ENCODE data around the gene TRPV4.

Gene TRPV4

DNA sequence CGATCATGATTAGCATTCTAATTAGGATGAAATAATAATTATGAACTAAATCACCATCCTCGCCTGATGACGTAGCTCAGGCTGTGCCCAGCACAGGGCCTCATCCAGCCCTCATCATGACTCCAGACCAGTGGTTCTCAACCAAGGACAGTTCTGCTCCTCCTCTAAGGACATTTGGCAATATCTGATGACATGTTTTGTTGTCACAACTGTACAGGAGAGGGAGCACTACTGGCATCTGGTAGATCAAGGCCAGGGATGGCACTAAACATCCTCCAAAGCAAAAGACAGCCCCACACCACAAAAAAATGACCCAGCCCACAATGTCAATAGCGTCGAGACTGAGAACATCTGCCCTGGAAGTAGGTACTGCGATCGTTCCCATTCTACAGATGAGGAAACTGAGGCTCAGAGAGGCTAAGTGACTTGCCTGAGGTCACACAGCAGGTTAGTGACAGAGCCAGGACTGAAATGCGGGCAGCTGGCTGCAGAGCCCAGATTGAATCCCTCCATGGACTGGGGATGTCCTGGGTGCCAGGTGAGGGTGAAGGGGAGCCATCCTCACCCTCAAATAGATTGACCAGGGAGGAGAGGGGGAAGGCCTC is 15.5 kb downstream of the TRPV4 start:
- Histone ChIP-seq H3K79me2 (ENCODE audit: control insufficient read depth, insufficient read depth, low read length, unreplicated experiment) (no peaks in the 10 kb centered on the region), H3K4me1 (ENCODE audit: control insufficient read depth, insufficient read depth, low read length, unreplicated experiment) (no peaks in the 10 kb centered on the region), H2AFZ (ENCODE audit: low read length, unreplicated experiment) (no peak overlapping the region), H3K4me3 (ENCODE audit: low read depth, low read length) (no peak overlapping the region), H3K27ac (ENCODE audit: low read depth, low read length) (no peak overlapping the region), H3K36me3 (ENCODE audit: insufficient read depth, low read length) (no peaks in the 10 kb centered on the region), H3K27me3 (ENCODE audit: insufficient read depth, low read length) (no peaks in the 10 kb centered on the region)

DNA sequence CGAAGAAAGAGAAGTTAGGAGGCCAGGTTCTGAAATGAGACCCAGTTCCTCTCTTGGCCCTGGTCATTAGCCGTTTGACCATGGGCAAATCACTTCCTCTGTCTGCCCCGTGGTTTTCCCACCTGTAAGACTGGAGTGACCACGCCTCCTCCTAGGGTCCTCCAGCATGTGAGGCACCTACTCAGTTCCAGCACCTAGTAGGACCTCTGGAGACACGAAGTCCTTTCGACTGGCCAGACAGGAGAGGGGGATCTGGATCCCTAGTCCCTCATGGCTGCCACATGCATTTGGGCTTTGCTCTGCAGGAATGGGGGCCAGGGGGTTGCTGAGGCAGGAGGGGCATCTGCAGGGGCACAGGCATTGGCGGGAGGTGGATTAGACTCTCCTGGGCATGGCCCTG is 16.3 kb downstream of the TRPV4 start:
- no peaks in the 10 kb centered on the region for H3K79me2 ChIP-seq (ENCODE audit: control insufficient read depth, insufficient read depth, low read length, unreplicated experiment)
- H3K36me3 ChIP-seq (ENCODE audit: insufficient read depth, low read length), result no peaks in the 10 kb centered on the region
- no peak overlapping the region for H3K4me3 ChIP-seq (ENCODE audit: low read depth, low read length)
- no peak overlapping the region for H2AFZ ChIP-seq (ENCODE audit: low read length, unreplicated experiment)
- no peak overlapping the region for H3K27ac ChIP-seq (ENCODE audit: low read depth, low read length)
- H3K27me3 ChIP-seq (ENCODE audit: insufficient read depth, low read length), result no peaks in the 10 kb centered on the region
- no peaks in the 10 kb centered on the region for H3K4me1 ChIP-seq (ENCODE audit: control insufficient read depth, insufficient read depth, low read length, unreplicated experiment)

DNA sequence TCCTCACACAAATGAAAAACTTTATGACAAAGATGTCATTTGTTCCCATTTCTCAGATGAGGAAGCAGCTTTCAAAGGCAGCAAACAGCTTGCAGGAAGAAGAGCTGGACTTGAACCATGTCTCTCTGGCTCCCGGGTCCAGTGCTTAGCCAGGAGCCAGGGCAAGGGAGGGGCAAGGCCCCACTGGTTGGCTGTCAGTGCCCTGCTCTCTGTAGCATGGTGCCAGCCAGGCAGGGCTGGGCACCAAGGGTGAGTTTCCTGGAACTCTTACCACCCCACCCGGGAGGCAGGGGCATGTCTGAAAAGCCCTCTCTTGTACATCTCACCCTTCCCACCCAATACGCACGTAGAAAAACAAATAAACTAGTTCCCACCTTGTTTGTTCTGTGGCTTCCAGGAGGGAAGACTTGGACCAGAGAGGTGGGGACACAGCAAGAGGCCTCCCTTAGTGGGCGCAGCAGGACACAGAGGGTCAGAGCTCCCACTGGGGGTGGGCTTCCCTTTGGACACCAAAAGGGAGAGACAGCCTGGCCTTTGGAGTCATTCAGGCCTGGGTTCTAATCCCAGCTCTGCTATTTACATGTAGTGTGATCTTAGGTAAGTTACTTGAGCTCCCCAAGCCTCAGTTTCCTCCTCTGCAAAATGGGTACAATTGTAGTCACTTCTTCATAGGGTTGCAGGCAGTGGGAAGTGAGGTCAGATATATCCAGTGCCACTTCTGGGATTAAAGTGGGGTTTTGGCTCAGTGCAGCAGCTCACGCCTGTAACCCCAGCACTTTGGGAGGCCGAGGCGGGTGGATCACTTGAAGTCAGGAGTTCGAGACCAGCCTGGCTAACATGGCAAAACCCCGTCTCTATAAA is 17.2 kb downstream of the TRPV4 start:
- Histone ChIP-seq H3K4me1 (ENCODE audit: control insufficient read depth, insufficient read depth, low read length, unreplicated experiment) (no peaks in the 10 kb centered on the region), H3K4me3 (ENCODE audit: low read depth, low read length) (no peak overlapping the region), H2AFZ (ENCODE audit: low read length, unreplicated experiment) (no peak overlapping the region), H3K27ac (ENCODE audit: low read depth, low read length) (no peak overlapping the region), H3K36me3 (ENCODE audit: insufficient read depth, low read length) (no peaks in the 10 kb centered on the region), H3K27me3 (ENCODE audit: insufficient read depth, low read length) (no peaks in the 10 kb centered on the region), H3K79me2 (ENCODE audit: control insufficient read depth, insufficient read depth, low read length, unreplicated experiment) (no peaks in the 10 kb centered on the region)

DNA sequence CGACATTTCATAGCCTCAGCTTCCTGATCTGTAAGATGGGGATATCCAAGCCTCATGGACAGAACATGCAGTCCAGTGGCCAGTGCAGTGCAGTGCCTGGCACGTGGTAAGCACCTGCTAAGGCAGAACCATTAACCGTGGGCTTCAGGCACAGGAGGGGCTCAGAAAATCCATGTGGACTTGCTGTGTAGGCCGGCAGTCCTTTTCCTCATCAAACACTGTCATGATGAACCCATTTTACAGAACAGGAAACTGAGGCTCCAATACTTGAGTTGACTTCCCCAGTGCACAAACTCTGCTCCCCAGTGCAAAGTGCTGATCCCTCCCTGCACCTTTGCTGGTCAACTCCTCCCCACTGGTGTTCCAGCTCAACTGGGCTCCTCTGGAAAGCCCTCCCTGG is 18.0 kb downstream of the TRPV4 start:
- Histone ChIP-seq H3K79me2 (ENCODE audit: control insufficient read depth, insufficient read depth, low read length, unreplicated experiment) (no peaks in the 10 kb centered on the region), H3K27ac (ENCODE audit: low read depth, low read length) (no peak overlapping the region), H3K36me3 (ENCODE audit: insufficient read depth, low read length) (no peaks in the 10 kb centered on the region), H2AFZ (ENCODE audit: low read length, unreplicated experiment) (no peak overlapping the region), H3K4me1 (ENCODE audit: control insufficient read depth, insufficient read depth, low read length, unreplicated experiment) (no peaks in the 10 kb centered on the region), H3K27me3 (ENCODE audit: insufficient read depth, low read length) (no peaks in the 10 kb centered on the region), H3K4me3 (ENCODE audit: low read depth, low read length) (no peak overlapping the region)

DNA sequence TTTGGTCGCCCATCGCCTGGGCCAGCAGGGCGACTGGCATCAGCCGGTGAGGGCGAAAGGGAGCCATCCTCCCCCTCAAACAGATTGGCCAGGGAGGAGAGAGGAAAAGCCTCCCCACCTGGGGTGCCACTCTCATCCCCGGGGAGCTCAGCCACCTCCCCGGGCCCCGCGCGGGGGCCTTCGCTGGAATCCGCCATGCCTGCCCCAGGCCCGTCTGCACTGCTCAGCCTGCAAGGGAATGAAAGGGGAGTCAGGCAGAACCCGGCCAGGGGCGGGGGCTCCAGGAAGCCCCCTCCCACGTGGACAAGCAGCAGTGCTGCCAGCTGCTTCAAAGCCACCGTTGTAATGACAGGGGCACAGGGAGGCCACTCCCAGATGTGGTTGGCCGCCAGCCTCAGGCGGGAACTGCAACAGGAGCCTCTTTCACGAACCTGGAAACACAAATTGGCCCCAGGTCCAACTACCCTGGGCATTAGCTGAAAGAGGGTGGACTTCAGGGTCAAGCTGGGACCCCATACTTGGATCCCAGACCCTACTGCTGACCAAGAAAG is 18.5 kb downstream of the TRPV4 start:
- Histone ChIP-seq H3K36me3 (ENCODE audit: insufficient read depth, low read length) (no peaks in the 10 kb centered on the region), H3K27ac (ENCODE audit: low read depth, low read length) (no peak overlapping the region), H3K4me1 (ENCODE audit: control insufficient read depth, insufficient read depth, low read length, unreplicated experiment) (no peaks in the 10 kb centered on the region), H3K27me3 (ENCODE audit: insufficient read depth, low read length) (no peaks in the 10 kb centered on the region), H3K79me2 (ENCODE audit: control insufficient read depth, insufficient read depth, low read length, unreplicated experiment) (no peaks in the 10 kb centered on the region), H3K4me3 (ENCODE audit: low read depth, low read length) (no peak overlapping the region), H2AFZ (ENCODE audit: low read length, unreplicated experiment) (no peak overlapping the region)

DNA sequence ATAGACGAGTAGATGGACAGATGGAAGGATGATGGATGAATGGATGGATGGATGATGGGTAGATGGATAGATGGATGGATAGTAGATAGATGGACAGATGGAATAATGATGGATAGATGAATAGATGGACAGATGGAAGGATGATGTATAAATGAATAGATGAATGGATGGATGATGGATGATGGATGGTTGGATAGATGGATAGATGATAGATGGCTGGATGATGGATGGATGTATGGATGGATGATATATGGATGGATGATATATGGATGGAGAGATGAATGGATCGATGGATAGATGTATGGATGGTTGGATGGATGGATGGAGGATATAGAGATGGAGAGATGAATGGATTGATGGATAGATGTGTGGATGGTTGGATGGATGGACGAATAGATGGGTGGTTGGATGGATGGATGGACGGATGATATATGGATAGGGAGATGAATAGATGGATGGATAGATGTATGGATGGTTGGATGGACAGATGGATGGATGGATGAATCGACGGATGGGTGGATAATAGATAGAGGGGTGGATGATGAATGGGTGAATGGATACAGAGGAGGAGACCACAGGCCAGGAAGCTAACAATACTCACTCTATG is 19.3 kb downstream of the TRPV4 start:
- Histone ChIP-seq H3K79me2 (ENCODE audit: control insufficient read depth, insufficient read depth, low read length, unreplicated experiment) (no peaks in the 10 kb centered on the region), H3K4me1 (ENCODE audit: control insufficient read depth, insufficient read depth, low read length, unreplicated experiment) (no peaks in the 10 kb centered on the region), H2AFZ (ENCODE audit: low read length, unreplicated experiment) (no peak overlapping the region), H3K4me3 (ENCODE audit: low read depth, low read length) (no peak overlapping the region), H3K27ac (ENCODE audit: low read depth, low read length) (no peak overlapping the region), H3K36me3 (ENCODE audit: insufficient read depth, low read length) (no peaks in the 10 kb centered on the region), H3K27me3 (ENCODE audit: insufficient read depth, low read length) (no peaks in the 10 kb centered on the region)

DNA sequence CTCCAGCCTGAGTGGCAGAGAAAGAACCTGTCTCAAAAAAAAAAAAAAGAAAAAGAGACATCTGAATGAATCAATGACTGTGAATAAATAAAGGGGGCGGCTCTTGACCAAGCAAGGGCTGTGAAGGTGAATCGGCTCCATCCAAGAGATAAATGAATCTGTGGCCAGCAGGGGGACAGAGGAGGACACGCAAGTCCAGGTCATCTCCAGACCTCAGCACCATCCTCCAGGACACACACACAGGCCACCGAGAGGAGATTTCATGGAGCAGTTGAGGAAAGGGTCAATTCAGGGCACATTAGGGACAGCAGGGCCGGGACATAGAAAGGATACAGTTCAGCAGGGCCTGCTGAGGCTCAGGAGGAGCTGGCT is 21.6 kb downstream of the TRPV4 start:
- H2AFZ ChIP-seq (ENCODE audit: low read length, unreplicated experiment), result no peak overlapping the region
- no peaks in the 10 kb centered on the region for H3K79me2 ChIP-seq (ENCODE audit: control insufficient read depth, insufficient read depth, low read length, unreplicated experiment)
- no peak overlapping the region for H3K4me3 ChIP-seq (ENCODE audit: low read depth, low read length)
- H3K27ac ChIP-seq (ENCODE audit: low read depth, low read length), result no peak overlapping the region
- no peaks in the 10 kb centered on the region for H3K4me1 ChIP-seq (ENCODE audit: control insufficient read depth, insufficient read depth, low read length, unreplicated experiment)
- H3K27me3 ChIP-seq (ENCODE audit: insufficient read depth, low read length), result no peaks in the 10 kb centered on the region
- H3K36me3 ChIP-seq (ENCODE audit: insufficient read depth, low read length), result no peaks in the 10 kb centered on the region

DNA sequence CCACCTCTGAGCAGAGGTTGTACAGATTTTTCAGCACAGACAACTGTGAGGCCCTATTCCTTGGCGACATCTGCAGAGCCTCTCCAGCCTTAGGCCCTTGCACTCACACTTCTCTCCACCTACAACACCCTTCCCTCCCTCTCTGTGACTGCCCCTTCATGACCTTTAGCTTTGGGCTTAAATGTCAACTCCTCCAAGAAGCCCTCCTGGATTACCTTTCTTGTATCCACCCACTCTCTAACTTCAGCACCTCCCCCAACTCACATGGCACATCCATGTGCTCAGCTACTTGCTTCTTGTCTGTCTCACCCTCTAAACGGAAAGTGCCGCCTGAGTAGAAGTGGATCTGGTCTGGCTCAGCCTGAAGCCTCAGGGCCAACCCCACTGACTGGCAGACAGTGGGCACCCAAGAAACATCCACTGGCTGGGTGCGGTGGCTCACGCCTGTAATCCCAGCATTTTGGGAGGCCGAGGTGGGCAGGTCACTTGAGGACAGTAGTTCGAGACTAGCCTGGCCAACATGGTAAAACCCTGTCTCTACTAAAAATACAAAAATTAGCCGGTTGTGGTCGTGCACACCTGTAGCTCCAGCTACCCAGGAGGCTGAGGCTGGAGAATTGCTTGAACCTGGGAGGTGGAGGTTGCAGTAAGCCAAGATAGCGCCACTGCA is 22.1 kb downstream of the TRPV4 start:
- Histone ChIP-seq H2AFZ (ENCODE audit: low read length, unreplicated experiment) (no peak overlapping the region), H3K36me3 (ENCODE audit: insufficient read depth, low read length) (no peaks in the 10 kb centered on the region), H3K27ac (ENCODE audit: low read depth, low read length) (no peak overlapping the region), H3K4me1 (ENCODE audit: control insufficient read depth, insufficient read depth, low read length, unreplicated experiment) (no peaks in the 10 kb centered on the region), H3K4me3 (ENCODE audit: low read depth, low read length) (no peak overlapping the region), H3K79me2 (ENCODE audit: control insufficient read depth, insufficient read depth, low read length, unreplicated experiment) (no peaks in the 10 kb centered on the region), H3K27me3 (ENCODE audit: insufficient read depth, low read length) (no peaks in the 10 kb centered on the region)

DNA sequence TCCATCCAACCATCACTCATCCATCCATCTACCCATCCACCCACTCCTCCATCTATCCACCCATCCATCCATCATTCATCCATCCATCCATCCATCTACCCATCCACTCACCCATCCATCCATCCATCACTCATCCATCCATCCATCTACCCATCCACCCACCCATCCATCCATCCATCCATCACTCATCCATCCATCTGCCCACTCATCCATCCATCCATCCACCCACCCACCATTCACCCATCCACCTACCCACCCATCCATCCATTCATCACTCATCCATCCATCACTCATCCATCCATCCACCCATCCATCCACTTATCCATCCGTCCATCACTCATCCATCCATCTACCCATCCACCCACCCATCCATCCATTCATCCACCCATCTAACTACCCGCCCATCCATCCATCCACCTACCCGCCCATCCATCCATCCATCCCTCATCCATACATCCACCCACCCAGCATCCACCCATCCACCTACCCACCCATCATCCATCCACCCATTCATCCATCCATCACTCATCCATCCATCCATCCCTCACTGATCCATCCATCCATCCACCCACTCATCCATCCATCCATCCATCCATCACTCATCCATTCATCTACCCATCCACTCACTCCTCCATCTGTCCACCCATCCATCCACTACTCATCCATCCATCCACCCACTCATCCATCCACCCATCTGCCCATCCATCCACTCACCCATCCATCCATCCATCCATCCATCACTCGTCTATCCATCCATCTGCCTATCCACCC is 24.1 kb downstream of the TRPV4 start:
- no peaks in the 10 kb centered on the region for H3K79me2 ChIP-seq (ENCODE audit: control insufficient read depth, insufficient read depth, low read length, unreplicated experiment)
- no peaks in the 10 kb centered on the region for H3K36me3 ChIP-seq (ENCODE audit: insufficient read depth, low read length)
- H2AFZ ChIP-seq (ENCODE audit: low read length, unreplicated experiment), result no peak overlapping the region
- no peaks in the 10 kb centered on the region for H3K4me1 ChIP-seq (ENCODE audit: control insufficient read depth, insufficient read depth, low read length, unreplicated experiment)
- H3K27me3 ChIP-seq (ENCODE audit: insufficient read depth, low read length), result no peaks in the 10 kb centered on the region
- H3K4me3 ChIP-seq (ENCODE audit: low read depth, low read length), result no peak overlapping the region
- H3K27ac ChIP-seq (ENCODE audit: low read depth, low read length), result no peak overlapping the region
